ENCODE results near the gene SFTPD.

DNA sequence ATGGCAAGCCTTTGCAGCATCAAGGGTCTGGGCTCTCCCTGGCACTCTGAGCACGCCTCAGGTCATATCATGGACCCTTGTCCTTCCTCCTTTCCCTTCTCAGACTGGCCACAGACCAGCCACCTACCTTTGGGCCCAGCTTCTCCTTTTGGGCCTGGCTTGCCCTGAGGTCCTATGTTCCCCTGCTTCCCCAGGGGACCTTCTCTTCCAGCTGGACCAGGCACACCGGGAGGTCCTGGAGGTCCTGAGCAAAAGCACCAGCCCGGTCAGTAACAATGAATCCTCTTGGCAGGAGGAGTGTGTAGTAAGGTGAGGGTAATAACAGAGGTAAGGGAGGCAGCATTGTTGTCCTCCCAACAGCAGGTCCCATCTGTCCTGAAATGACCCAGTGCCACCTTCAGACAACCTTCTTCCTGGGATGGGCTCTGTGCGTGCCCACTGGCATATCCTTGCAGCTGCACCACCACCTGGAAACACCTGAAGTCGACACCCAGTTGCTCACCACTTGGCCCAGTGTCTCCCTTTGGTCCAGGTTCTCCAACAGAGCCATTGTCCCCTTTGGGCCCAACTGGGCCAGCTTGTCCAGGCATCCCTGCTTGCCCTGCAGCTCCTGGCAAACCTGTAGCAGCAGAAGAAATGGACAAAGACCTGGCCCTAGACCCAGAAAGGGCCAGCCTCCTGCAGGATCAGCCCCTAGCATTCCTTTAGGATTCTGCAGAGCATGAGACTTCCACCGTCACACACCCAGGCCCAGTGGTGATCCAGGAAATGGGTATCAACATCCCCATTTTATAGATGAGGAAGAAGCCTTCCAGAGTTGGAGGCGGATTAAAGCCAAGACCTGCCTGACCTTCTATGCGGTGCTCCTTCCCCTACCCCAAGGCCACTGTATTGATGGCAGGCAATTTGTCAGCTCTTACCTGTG lies 6.4 kb downstream of the SFTPD start:
- TF ChIP-seq CTCF (IDR thresholded peaks at IDR 0.05) (no peak), POLR2A (IDR thresholded peaks at IDR 0.05) (no peak), POLR2AphosphoS5 (IDR thresholded peaks at IDR 0.05) (no peak)
